ENCODE measurements around the gene PPM1H. TPM values are rescaled to one million over a fixed set of nuclear protein-coding genes. Genes with fewer than 3 reads are reported as not detected.
A peak's percentile ranks its signal among the peaks of the same experiment; 100 is the strongest.

The PPM1H gene
- total and polyA plus RNA-seq, 11 donors: 1.3 to 9.6 (median 4.9) TPM

DNA sequence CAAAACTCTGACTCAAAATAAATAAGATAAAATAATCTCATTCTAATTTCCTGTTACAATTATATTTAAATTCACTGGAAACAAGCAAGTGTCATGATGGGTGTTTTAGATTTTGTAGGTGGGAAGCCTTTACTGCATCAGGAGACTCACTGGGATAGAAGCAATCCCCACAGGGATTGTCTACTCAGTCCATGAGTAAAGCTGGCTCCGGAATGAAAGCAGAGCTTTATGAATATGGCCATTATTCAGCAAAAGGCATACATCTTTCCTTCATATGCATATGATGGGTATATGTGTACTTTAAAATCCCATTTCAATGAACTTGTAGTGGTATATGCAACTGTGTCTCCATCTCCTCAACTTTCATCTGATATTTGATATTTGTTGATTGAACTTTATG is 25.4 kb upstream of the PPM1H start:
- intact Hi-C loops (cut with DNase I): no loop called here
- H3K9me3 ChIP-seq: no peaks in the 10 kb centered on the region
- no peaks in the 10 kb centered on the region for H3K27me3 ChIP-seq
- no peak for TF ChIP-seq POLR2A (IDR thresholded peaks at IDR 0.05)
- TF ChIP-seq, protein P1, sequence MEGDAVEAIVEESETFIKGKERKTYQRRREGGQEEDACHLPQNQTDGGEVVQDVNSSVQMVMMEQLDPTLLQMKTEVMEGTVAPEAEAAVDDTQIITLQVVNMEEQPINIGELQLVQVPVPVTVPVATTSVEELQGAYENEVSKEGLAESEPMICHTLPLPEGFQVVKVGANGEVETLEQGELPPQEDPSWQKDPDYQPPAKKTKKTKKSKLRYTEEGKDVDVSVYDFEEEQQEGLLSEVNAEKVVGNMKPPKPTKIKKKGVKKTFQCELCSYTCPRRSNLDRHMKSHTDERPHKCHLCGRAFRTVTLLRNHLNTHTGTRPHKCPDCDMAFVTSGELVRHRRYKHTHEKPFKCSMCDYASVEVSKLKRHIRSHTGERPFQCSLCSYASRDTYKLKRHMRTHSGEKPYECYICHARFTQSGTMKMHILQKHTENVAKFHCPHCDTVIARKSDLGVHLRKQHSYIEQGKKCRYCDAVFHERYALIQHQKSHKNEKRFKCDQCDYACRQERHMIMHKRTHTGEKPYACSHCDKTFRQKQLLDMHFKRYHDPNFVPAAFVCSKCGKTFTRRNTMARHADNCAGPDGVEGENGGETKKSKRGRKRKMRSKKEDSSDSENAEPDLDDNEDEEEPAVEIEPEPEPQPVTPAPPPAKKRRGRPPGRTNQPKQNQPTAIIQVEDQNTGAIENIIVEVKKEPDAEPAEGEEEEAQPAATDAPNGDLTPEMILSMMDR (IDR thresholded peaks at IDR 0.05): no peak
- H3K4me3 ChIP-seq: no peak overlapping the region
- ATAC-seq (no peak), DNase-seq (no peak)
- H3K4me1 ChIP-seq: no peaks in the 10 kb centered on the region
- WGBS, 4 donors: 73 to 90% (median 79%) methylated on average over 1 of the region's 1 CpG
- H3K36me3 ChIP-seq: no peaks in the 10 kb centered on the region
- H3K27ac ChIP-seq: no peak overlapping the region

DNA sequence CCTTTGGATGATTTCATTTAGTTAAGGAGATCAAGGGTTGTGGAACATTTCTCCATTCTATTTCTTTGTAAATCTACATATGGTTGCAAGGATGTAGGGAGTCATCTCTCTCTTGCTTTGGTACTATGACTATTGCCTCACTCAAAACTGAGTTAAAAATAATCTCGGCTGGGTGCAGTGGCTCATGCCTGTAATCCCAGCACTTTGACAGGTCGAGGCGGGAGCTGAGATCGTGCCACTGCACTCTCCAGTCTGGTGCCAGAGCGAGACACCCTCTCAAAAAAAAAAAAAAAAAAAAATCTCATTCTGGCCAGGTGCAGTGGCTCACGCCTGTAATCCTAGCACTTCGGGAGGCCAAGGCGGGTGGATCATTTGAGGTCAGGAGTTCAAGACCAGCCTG is 24.8 kb upstream of the PPM1H start:
- H3K36me3 ChIP-seq: no peaks in the 10 kb centered on the region
- no peaks in the 10 kb centered on the region for H3K9me3 ChIP-seq
- H3K4me3 ChIP-seq: no peak overlapping the region
- no peak overlapping the region for H3K27ac ChIP-seq
- TF ChIP-seq, protein P1 (IDR thresholded peaks at IDR 0.05): no peak
- no peak for TF ChIP-seq POLR2A (IDR thresholded peaks at IDR 0.05)
- ATAC-seq (peak in 2 of 4 donors; percentile 58 to 59), DNase-seq (no peak)
- intact Hi-C loops (cut with DNase I): no loop called here
- 52 to 63% (median 58%) methylated on average over 8 of the region's 8 CpGs for WGBS, 4 donors
- H3K4me1 ChIP-seq: no peaks in the 10 kb centered on the region
- H3K27me3 ChIP-seq: no peaks in the 10 kb centered on the region

DNA sequence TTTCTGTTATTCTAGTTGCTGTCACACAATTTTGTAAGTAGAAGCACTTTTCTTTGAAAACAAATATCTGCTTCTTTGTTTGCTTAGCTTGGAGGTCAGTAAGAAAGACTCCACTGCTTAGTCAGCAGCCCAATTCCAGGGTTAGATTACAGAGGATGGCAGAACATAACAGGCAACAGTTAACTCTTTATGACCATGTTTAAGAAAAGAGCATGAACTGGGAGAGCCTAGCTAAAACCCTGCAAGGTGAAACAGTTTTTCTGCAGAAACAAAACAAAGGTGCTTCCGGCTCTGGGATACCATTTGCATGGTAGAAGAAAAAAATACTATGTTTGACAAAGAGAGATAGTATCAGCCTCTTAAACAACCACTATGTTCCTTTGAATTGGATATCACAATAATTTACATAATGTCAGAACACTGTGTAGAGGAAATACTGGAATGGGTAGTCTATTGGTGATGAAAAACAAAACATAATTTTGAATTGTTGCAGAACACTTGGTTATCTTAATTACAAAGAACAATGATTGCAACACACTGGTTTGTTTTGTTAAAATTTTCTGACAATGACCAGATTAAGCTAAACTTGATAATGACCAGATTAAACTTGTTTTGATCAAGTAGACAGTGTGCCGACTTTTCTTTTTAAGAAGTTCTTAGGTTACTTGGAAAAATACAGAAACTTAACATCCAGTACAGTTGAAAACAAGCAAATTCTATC is 22.4 kb upstream of the PPM1H start:
- intact Hi-C loops (cut with DNase I): no loop called here
- Histone ChIP-seq H3K27ac (no peak overlapping the region), H3K27me3 (no peaks in the 10 kb centered on the region), H3K36me3 (no peaks in the 10 kb centered on the region), H3K4me3 (no peak overlapping the region), H3K9me3 (no peaks in the 10 kb centered on the region), H3K4me1 (no peaks in the 10 kb centered on the region)
- 72 to 90% (median 82%) methylated on average over 2 of the region's 2 CpGs for WGBS, 4 donors
- TF ChIP-seq, protein P1 (IDR thresholded peaks at IDR 0.05): no peak
- TF ChIP-seq POLR2A (IDR thresholded peaks at IDR 0.05): no peak
- DNase-seq: no peak
- no peak for ATAC-seq

DNA sequence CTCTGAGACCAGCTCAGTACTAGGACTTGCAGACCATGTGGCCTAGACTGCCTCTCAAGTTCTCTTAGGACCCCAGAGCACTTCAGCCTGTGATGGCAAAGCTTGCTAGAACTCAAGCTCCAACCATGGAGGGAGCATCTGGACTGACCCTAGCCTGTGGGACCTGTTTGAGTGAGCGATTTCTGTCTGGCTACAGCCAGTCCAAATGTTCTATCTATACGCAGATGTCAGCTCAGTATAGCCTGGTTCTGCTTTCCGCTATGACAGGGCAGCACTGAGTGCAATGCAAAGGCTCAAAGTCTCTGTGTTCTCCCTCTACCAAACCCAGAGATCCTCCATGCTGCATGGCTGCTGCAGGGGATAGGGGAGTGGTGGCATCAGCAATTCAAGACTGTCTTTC is 20.7 kb upstream of the PPM1H start:
- no peaks in the 10 kb centered on the region for H3K36me3 ChIP-seq
- no peak for DNase-seq
- H3K27ac ChIP-seq: no peak overlapping the region
- peak in 1 of 4 donors; percentile 24 for ATAC-seq
- intact Hi-C loops (cut with DNase I): no loop called here
- 91 to 100% (median 95%) methylated on average over 3 of the region's 3 CpGs for WGBS, 4 donors
- TF ChIP-seq, protein P1 (IDR thresholded peaks at IDR 0.05): no peak
- TF ChIP-seq POLR2A (IDR thresholded peaks at IDR 0.05): no peak
- H3K9me3 ChIP-seq: no peaks in the 10 kb centered on the region
- no peaks in the 10 kb centered on the region for H3K27me3 ChIP-seq
- H3K4me3 ChIP-seq: no peak overlapping the region
- H3K4me1 ChIP-seq: no peaks in the 10 kb centered on the region

Data from heart left ventricle (tissue), 16 donors.